Activated CD4-positive, alpha-beta memory T cell treated with anti-CD3 and anti-CD28 coated beads for 36 hours (primary cell): Measurements from ENCODE around the gene ADAMTSL1. TPM values are rescaled to one million over a fixed set of nuclear protein-coding genes. Genes with fewer than 3 reads are reported as not detected.

ENCODE experiments used
- CTCF ChIA-PET: fragments of 350-600 bp; sonication (Branson Sonifier 250); formaldehyde crosslinking; loops from one replicate; lab custom pipeline; 2021; ENCODE audit warnings: antibody characterized with exemption, inconsistent platforms; lab: Charles Lee
- POLR2A ChIA-PET: fragments of 350-600 bp; sonication (Branson Sonifier 250); formaldehyde crosslinking; loops from one replicate; lab custom pipeline; 2021; ENCODE audit warnings: antibody characterized with exemption; lab: Charles Lee
- DNase-seq: peaks from one replicate; pipeline ENCODE4 v3.0.0-alpha.2; 2020
- H3K27ac Mint-ChIP-seq: one replicate; pipeline ENCODE4 v1.8.0; 2021; ENCODE audit warnings: mixed read lengths
- H3K27me3 Mint-ChIP-seq: one replicate; pipeline ENCODE4 v1.8.0; 2021; ENCODE audit warnings: mixed read lengths
- H3K36me3 Mint-ChIP-seq: one replicate; pipeline ENCODE4 v1.8.0; 2021; ENCODE audit warnings: mixed read lengths
- H3K4me1 Mint-ChIP-seq: one replicate; pipeline ENCODE4 v1.8.0; 2021; ENCODE audit warnings: low read depth, mixed read lengths
- H3K4me3 Mint-ChIP-seq: one replicate; pipeline ENCODE4 v1.8.0; 2021; ENCODE audit warnings: mild to moderate bottlenecking, mixed read lengths
- H3K9me3 Mint-ChIP-seq: one replicate; pipeline ENCODE4 v1.8.0; 2021; ENCODE audit warnings: mixed read lengths
- intact Hi-C: fragments of 100-400 bp; cut with micrococcal nuclease; formaldehyde crosslinking; loops from one replicate; pipeline ENCODE4 v1.15.1; 2023
- microRNA-seq: library from miRNA; unstranded; fragments of <30 nt; microRNA quantifications from one replicate; pipeline ENCODE4 v1.2.0, GENCODE V29; 2022; ENCODE audit warnings: borderline number of aligned reads, borderline microRNAs expressed, borderline replicate concordance
- total RNA-seq, 2 experiments: library from RNA; stranded (reverse); gene quantifications; one replicate each; pipeline ENCODE4 v1.2.3, GENCODE V29; 2021

The ADAMTSL1 gene
- total RNA-seq, 2 experiments from 2014 or later = not detected

DNA sequence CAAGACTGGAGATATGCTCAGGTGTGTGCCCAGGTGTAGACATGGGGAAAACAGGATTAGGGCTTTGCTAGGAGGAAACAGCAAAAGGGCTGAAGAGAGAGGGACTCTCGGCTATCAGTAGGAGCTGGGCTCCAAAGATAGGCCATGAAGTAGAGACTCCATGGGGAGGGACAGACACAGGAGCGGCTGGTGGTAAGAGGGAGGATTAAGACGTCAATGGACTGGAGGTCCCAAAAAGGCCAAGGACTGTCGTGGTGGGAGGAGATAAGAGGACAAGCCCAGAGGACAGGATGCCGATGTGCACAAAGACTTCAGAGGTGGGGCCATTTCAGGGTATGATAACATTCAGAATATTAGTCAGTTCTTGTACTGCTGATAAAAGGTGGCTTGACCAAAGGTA, 466.0 kb downstream of the ADAMTSL1 start:
- ChIA-PET POLR2A (no interaction called here), CTCF (interaction anchor here (1.5 kb wide), 1 partner anchor 89 kb away, joined by 4 read pairs; no protein-coding TSS in a partner anchor)
- peaks cover 4% of the 10 kb centered on the region for H3K27me3 Mint-ChIP-seq
- DNase-seq = no peak
- intact Hi-C loops = no loop called here
- no peaks in the 10 kb centered on the region for H3K9me3 Mint-ChIP-seq
- H3K4me1 Mint-ChIP-seq = no peaks in the 10 kb centered on the region
- H3K27ac Mint-ChIP-seq = no peak overlapping the region
- no peak overlapping the region for H3K4me3 Mint-ChIP-seq
- H3K36me3 Mint-ChIP-seq = no peaks in the 10 kb centered on the region

DNA sequence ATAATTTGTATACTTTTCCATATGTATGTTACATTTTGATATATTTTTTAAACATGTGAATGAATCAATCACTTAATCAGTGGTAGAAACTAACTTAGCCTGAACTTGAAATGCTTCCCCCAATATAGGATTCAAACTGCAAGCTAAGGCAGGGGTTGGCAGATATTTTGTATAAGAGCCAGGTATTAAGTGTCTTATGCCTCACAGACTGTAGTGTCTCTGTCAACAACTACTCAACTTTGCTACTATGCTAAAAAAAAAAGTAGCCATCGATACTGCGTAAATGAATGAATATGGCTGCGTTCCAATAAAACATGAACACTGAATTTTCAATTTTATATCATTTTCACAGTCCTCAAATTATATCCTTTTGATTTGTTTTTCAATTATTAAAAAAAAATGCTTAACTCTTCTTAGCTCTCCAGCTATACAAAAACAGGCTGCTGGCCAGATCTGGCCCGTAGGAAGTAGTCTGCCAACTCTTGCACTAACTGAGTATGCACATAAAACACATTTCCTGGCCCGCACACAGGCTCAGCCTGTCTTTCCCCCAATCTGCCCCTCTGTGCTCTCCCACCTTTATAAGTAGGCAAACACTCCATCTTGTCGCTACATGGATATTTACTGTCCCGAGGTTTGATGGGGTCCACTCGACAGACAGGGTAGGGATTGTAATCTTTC, 467.2 kb downstream of the ADAMTSL1 start:
- Mint-ChIP-seq H3K9me3 (no peaks in the 10 kb centered on the region), H3K4me1 (no peaks in the 10 kb centered on the region), H3K27ac (no peak overlapping the region), H3K27me3 (peaks cover 7% of the 10 kb centered on the region), H3K4me3 (no peak overlapping the region), H3K36me3 (no peaks in the 10 kb centered on the region)
- DNase-seq = no peak
- ChIA-PET POLR2A (no interaction called here), CTCF (no interaction called here)
- intact Hi-C loops = no loop called here

DNA sequence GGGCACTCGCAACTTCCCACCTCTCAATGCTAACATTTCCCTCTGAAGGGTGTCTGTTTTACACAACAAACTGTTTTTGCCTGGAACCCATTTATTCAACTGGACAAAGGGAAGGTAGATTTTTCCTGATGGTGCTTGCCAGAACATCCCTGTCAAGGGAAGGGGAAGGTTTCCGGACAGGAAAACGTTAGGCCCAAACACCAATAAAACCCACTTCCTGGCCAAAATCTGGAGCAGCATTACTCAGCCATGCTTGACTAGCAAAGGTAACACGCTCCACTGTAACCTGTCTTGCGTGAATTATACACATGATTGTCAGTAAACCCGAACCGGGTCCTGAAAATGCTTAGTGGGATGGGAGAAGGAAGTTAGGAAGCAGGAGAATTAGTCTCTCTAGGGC, 468.8 kb downstream of the ADAMTSL1 start:
- intact Hi-C loops = no loop called here
- H3K4me1 Mint-ChIP-seq = no peaks in the 10 kb centered on the region
- ChIA-PET POLR2A (no interaction called here), CTCF (no interaction called here)
- H3K9me3 Mint-ChIP-seq = no peaks in the 10 kb centered on the region
- no peak overlapping the region for H3K27ac Mint-ChIP-seq
- DNase-seq = no peak
- no peak overlapping the region for H3K4me3 Mint-ChIP-seq
- H3K36me3 Mint-ChIP-seq = no peaks in the 10 kb centered on the region
- H3K27me3 Mint-ChIP-seq = peaks cover 7% of the 10 kb centered on the region

GRCh38 chr9:18947892-18948339, 474.0 kb downstream of the ADAMTSL1 start:
- ChIA-PET CTCF (no interaction called here), POLR2A (no interaction called here)
- no peak for DNase-seq
- no peaks in the 10 kb centered on the region for H3K36me3 Mint-ChIP-seq
- H3K27ac Mint-ChIP-seq = no peak overlapping the region
- H3K9me3 Mint-ChIP-seq = no peaks in the 10 kb centered on the region
- no peaks in the 10 kb centered on the region for H3K4me1 Mint-ChIP-seq
- H3K27me3 Mint-ChIP-seq = peaks cover 6% of the 10 kb centered on the region
- intact Hi-C loops = no loop called here
- no peak overlapping the region for H3K4me3 Mint-ChIP-seq

- Mint-ChIP-seq H3K4me1 (no peaks in the 10 kb centered on the region), H3K27me3 (peaks cover under 1% of the 10 kb centered on the region), H3K9me3 (no peaks in the 10 kb centered on the region), H3K4me3 (no peak overlapping the region), H3K27ac (no peak overlapping the region), H3K36me3 (no peaks in the 10 kb centered on the region)
- POLR2A ChIA-PET = no interaction called here
- CTCF ChIA-PET = no interaction called here
- DNase-seq = no peak
- intact Hi-C loops = no loop called here
These were observed 478.0 kb downstream of the ADAMTSL1 start for GRCh38 chr9:18951936-18952335.

DNA sequence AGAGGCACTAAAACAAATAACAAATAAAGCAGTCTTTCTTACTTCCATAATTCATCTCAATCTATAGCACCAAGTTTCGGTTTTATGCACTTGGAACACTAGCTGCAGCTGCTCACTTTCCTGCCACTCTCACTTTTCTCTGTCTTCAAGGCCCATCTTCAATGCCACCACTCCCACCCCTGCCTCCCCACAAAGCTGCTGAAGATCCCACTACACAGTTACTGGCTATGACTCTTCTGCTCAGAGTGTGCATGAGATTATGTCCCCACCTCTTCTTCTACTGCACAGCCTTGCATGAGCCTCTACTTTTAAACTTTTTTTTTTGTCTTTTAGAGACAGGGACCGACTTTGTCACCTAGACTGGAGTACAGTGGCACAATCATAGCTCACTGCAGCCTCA, 481.7 kb downstream of the ADAMTSL1 start:
- DNase-seq = no peak
- POLR2A ChIA-PET = no interaction called here
- Mint-ChIP-seq H3K4me3 (no peak overlapping the region), H3K27me3 (peaks cover 7% of the 10 kb centered on the region), H3K9me3 (no peaks in the 10 kb centered on the region), H3K4me1 (no peaks in the 10 kb centered on the region), H3K27ac (no peak overlapping the region), H3K36me3 (no peaks in the 10 kb centered on the region)
- CTCF ChIA-PET = no interaction called here
- intact Hi-C loops = no loop called here

Small RNA genes within 50 kb of the gene (microRNA-seq; reads per million reads assigned to microRNA genes)
- gene MIR3152 = not detected
